PC-3 (cell line): ENCODE data around the gene ATG101.

Experiments used
- CTCF ChIP-seq: fragments of 300-600 bp; sonication (generic); conservative IDR thresholded peaks from 2 replicates; pipeline ENCODE4 v1.5.1; 2017; ENCODE audit warnings: antibody characterized with exemption, low read depth, mild to moderate bottlenecking, low read length
- EZH2phosphoT487 ChIP-seq: fragments of 300-600 bp; sonication (generic); IDR thresholded peaks from 2 replicates; pipeline ENCODE4 v1.6.1; 2018; ENCODE audit warnings: mild to moderate bottlenecking, antibody characterized with exemption, low read length, borderline replicate concordance

- no peak for TF ChIP-seq CTCF
- no peak for TF ChIP-seq EZH2phosphoT487
These were observed 577 bp downstream of the ATG101 start for GRCh38 chr12:52070185-52070925.
